GM23338 (cell line): ENCODE measurements around the gene CPXM2.

Experiments used
- EZH2 ChIP-seq: fragments of 200-600 bp; sonication (generic); IDR thresholded peaks from one replicate; pipeline ENCODE4 v1.8.0; 2017; ENCODE audit warnings: antibody characterized with exemption, mild to moderate bottlenecking, low read depth; ENCODE audit not compliant: unreplicated experiment
- JUNB ChIP-seq: IDR thresholded peaks from one replicate; pipeline ENCODE4 v1.6.1; 2016; ENCODE audit warnings: antibody characterized with exemption; ENCODE audit not compliant: unreplicated experiment
- POLR2AphosphoS5 ChIP-seq: IDR thresholded peaks from 2 replicates; pipeline ENCODE4 v1.6.1; 2016; ENCODE audit warnings: antibody characterized with exemption, low read depth
- ZNF114 ChIP-seq: fragments of 250-450 bp; sonication (Bioruptor Pico); IDR thresholded peaks from 2 replicates; pipeline ENCODE4 v1.5.0; 2020; ENCODE audit warnings: mild to moderate bottlenecking, moderate library complexity
- TF ChIP-seq, protein P1 (sequence below), 2 experiments: fragments of 200-600 bp in 1 of 2; sonication (generic) in 1 of 2; conservative IDR thresholded peaks; 2 replicates each; pipeline versions ENCODE4 v1.5.1 to v1.6.1; 2016 to 2017; ENCODE audit warnings: antibody characterized with exemption in 2 of 2, low read depth in 2 of 2, mild to moderate bottlenecking in 2 of 2, moderate library complexity in 1 of 2

DNA sequence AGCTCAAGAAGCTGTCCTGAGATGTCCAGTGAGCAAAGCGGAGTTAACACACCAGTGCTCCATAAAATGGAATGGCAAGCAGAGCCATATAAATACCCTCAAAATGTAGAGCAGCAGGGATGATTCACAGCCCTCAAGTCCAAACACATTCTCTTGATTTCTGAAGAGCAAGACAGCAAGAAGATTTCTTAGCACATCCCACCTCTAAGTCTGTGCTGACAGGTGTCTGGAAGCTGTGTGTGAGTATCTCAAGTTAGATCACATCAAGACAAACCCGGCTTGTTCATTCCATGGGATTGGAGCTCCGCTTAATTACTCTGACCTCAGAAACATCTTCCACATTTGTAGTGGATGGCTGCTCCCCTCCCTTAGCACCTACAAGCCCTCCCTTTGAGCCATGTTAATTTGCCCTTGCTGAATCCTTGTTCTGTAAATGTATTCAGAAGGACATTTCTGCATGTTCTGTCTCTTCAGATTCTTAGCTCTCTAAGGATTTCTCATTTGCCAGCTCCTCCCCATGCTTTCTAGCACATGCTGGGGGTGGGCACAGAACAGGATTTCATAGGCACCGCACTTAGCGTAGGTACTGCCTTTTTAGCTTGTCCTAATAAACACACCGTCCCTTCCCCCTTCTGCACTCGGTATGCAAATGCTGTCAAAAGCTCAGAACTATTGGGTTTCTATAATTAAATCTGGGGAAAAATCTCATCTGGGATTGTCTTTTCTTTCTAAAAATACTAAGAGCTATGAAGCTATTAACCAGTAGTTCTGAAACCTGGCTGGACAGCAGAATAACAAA, 112.7 kb downstream of the CPXM2 start:
- TF ChIP-seq, protein P1, sequence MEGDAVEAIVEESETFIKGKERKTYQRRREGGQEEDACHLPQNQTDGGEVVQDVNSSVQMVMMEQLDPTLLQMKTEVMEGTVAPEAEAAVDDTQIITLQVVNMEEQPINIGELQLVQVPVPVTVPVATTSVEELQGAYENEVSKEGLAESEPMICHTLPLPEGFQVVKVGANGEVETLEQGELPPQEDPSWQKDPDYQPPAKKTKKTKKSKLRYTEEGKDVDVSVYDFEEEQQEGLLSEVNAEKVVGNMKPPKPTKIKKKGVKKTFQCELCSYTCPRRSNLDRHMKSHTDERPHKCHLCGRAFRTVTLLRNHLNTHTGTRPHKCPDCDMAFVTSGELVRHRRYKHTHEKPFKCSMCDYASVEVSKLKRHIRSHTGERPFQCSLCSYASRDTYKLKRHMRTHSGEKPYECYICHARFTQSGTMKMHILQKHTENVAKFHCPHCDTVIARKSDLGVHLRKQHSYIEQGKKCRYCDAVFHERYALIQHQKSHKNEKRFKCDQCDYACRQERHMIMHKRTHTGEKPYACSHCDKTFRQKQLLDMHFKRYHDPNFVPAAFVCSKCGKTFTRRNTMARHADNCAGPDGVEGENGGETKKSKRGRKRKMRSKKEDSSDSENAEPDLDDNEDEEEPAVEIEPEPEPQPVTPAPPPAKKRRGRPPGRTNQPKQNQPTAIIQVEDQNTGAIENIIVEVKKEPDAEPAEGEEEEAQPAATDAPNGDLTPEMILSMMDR (conservative IDR thresholded peaks at IDR 0.05; ENCODE audit: low read depth in 2 of 2), result no peak
- TF ChIP-seq ZNF114 (no peak), POLR2AphosphoS5 (no peak), JUNB (no peak), EZH2 (no peak)
